DMS79 treated with DMSO at 0.1 percent for 48 hours (cell line): ENCODE measurements around the gene TICAM1.

Source experiments
- DNase-seq: peaks from one replicate; lab custom pipeline; 2025; lab: John Stamatoyannopoulos, UW

TICAM1 gene

GRCh38 chr19:4768934-4769777, 62.4 kb downstream of the TICAM1 start:
- peak; percentile 91 for DNase-seq
